HG03196 (cell line): ENCODE measurements around the gene CASKIN2.

ENCODE experiments used
- ATAC-seq: cut with Tn5 transposase; IDR thresholded peaks from one replicate; pipeline ENCODE4 v1.9.1; 2021; ENCODE audit not compliant: unreplicated experiment

Gene CASKIN2

GRCh38 chr17:75507733-75508719 lies 7.3 kb downstream of the CASKIN2 start:
- ATAC-seq: no peak

GRCh38 chr17:75506888-75507287 lies 8.4 kb downstream of the CASKIN2 start:
- no peak for ATAC-seq

- no peak for ATAC-seq
Observed at GRCh38 chr17:75506134-75506533, 9.2 kb downstream of the CASKIN2 start.

- no peak for ATAC-seq
Observed at GRCh38 chr17:75505640-75506039, 9.7 kb downstream of the CASKIN2 start.

GRCh38 chr17:75505152-75505409 lies 10.3 kb downstream of the CASKIN2 start:
- ATAC-seq: no peak

GRCh38 chr17:75504347-75505151 lies 10.8 kb downstream of the CASKIN2 start:
- no peak for ATAC-seq

GRCh38 chr17:75503976-75504346 lies 11.4 kb downstream of the CASKIN2 start:
- ATAC-seq: no peak

- ATAC-seq: no peak
Observed at GRCh38 chr17:75503337-75503950, 11.9 kb downstream of the CASKIN2 start.

- ATAC-seq: no peak
Observed at GRCh38 chr17:75502721-75503329, 12.5 kb downstream of the CASKIN2 start.

GRCh38 chr17:75502072-75502720 lies 13.1 kb downstream of the CASKIN2 start:
- ATAC-seq: no peak

GRCh38 chr17:75501378-75502071 lies 13.8 kb downstream of the CASKIN2 start:
- ATAC-seq: no peak

- no peak for ATAC-seq
Observed at GRCh38 chr17:75500419-75501216, 14.7 kb downstream of the CASKIN2 start.

- ATAC-seq: no peak
Observed at GRCh38 chr17:75499313-75500022, 15.9 kb downstream of the CASKIN2 start.

- ATAC-seq: no peak
Observed at GRCh38 chr17:75498726-75499213, 16.6 kb downstream of the CASKIN2 start.

GRCh38 chr17:75498039-75498725 lies 17.2 kb downstream of the CASKIN2 start:
- ATAC-seq: no peak

- ATAC-seq: no peak
Observed at GRCh38 chr17:75496005-75496404, 19.3 kb downstream of the CASKIN2 start.

- no peak for ATAC-seq
Observed at GRCh38 chr17:75494326-75494877, 20.9 kb downstream of the CASKIN2 start.
